Brain microvascular endothelial cell (primary cell): ENCODE measurements around the gene BAZ1A.

Source experiments
- DNase-seq: peaks from one replicate; pipeline ENCODE4 v3.0.0-alpha.2; 2020
- H3K27ac ChIP-seq: fragments of 250-450 bp; sonication (Bioruptor Pico); 2 replicates; pipeline ENCODE4 v1.5.1; 2020; ENCODE audit warnings: mild to moderate bottlenecking, moderate library complexity
- H3K27me3 ChIP-seq: fragments of 250-450 bp; sonication (Bioruptor Pico); replicated peaks from 2 replicates; pipeline ENCODE4 v1.5.1; 2020; ENCODE audit warnings: mild to moderate bottlenecking
- H3K36me3 ChIP-seq: fragments of 250-450 bp; sonication (Bioruptor Pico); replicated peaks from 2 replicates; pipeline ENCODE4 v1.5.1; 2020; ENCODE audit warnings: mild to moderate bottlenecking
- H3K4me3 ChIP-seq: 2 replicates; pipeline ENCODE4 v1.5.1; 2011; ENCODE audit warnings: low read depth, mild to moderate bottlenecking, control low read depth, low read length, moderate library complexity
- CTCF ChIP-seq: IDR thresholded peaks from 2 replicates; pipeline ENCODE4 v1.5.1; 2011; ENCODE audit warnings: low read depth, mild to moderate bottlenecking, moderate library complexity, low read length, control low read depth, inconsistent platforms; ENCODE audit errors: missing control alignments
- in situ Hi-C: cut with HindIII; loops from 2 replicates; pipeline ENCODE4 v1.10.0; 2017; ENCODE audit warnings: low sequenced_read_pairs, low pct_ligation_motif_present

Gene BAZ1A

DNA sequence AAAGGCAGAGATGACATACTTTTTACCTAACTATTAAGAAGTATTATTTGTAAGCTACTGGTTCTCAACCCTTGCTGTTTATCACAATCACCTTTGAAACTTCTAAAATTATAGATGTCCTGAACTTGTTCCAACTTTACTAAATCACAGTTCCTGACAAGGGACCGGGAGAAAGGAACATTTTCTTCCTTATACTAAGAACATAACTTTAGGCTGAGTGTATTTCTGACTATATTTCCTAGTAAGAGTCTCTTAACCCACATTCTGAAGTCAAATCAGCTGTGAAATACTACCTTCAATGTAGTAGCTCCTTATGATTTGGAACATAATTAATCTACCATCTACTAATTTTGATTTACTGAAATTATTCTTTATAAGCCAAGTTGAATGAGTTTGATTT lies 80.2 kb downstream of the BAZ1A start:
- Histone ChIP-seq H3K27ac (no peak overlapping the region), H3K27me3 (no peaks in the 10 kb centered on the region), H3K36me3 (peaks cover 27% of the 10 kb centered on the region), H3K4me3 (no peak overlapping the region)
- no peak for DNase-seq
- in situ Hi-C loops = no loop called here
- no peak for TF ChIP-seq CTCF

DNA sequence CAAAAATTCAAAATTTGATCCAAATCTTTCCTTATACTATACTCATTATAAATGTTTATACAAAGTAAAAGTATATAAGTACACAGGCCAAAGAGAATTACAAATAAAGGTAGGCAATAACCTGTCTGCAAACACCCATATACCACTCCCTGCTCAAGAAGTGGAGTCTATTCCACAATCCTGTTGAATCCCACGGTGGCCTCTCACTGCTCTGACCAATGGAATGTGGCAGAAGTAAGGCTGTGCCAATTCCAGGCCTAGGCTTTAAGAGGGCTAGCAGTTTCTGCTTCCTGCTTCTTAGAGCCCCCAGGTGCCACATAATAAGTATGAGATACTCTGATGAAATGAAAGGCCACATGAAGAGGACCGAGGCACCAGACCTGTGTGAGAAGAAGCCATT lies 80.9 kb downstream of the BAZ1A start:
- TF ChIP-seq CTCF = no peak
- in situ Hi-C loops = no loop called here
- Histone ChIP-seq H3K27me3 (no peaks in the 10 kb centered on the region), H3K36me3 (peaks cover 22% of the 10 kb centered on the region), H3K4me3 (no peak overlapping the region), H3K27ac (no peak overlapping the region)
- no peak for DNase-seq

GRCh38 chr14:34792598-34792997 lies 82.6 kb downstream of the BAZ1A start:
- in situ Hi-C loops = no loop called here
- Histone ChIP-seq H3K4me3 (no peak overlapping the region), H3K36me3 (peaks cover 9% of the 10 kb centered on the region), H3K27me3 (no peaks in the 10 kb centered on the region), H3K27ac (no peak overlapping the region)
- TF ChIP-seq CTCF = no peak
- no peak for DNase-seq

DNA sequence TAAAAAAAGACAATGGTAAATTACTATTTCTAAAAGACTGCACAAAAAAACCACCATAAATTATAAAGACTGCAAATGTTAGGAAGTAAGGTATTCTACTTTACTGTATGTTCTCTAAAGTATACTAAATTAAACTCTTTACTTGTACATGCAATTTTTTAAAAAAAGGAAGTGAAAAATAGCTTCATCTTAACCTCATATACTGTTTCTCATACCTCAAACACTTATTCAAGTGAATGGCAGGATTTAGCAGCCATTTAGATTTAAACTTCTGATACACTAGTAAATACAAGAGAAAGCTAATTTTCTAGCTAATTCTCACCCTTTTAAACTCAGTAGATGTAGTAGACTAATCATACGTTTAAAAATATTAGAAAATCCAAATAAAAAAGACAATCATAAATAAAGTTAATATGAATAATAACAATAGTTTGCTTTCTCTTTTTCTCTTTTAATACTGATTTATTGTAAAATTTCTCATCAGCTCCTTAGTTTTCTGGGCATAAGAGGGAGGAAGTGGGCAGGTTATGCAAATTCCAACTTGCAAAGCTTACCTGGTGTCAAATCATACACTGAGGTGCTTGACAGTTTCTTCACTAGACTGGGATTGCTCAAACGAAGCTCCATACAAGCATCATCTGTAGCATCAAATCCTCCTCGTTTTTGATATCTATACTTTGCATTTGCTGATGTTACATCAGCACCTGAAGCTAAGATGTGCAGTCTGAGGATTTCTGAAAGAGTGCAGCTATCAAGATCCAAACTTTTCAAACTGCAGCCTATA lies 89.7 kb downstream of the BAZ1A start:
- TF ChIP-seq CTCF = no peak
- in situ Hi-C loops = no loop called here
- H3K27ac ChIP-seq = no peak overlapping the region
- peaks cover 11% of the 10 kb centered on the region for H3K36me3 ChIP-seq
- H3K27me3 ChIP-seq = no peaks in the 10 kb centered on the region
- DNase-seq = no peak
- H3K4me3 ChIP-seq = no peak overlapping the region

GRCh38 chr14:34782031-34782430 lies 93.1 kb downstream of the BAZ1A start:
- in situ Hi-C loops = no loop called here
- TF ChIP-seq CTCF = no peak
- H3K27me3 ChIP-seq = no peaks in the 10 kb centered on the region
- H3K36me3 ChIP-seq = peaks cover 9% of the 10 kb centered on the region
- H3K4me3 ChIP-seq = no peak overlapping the region
- H3K27ac ChIP-seq = peak overlapping the region; percentile 81
- DNase-seq = no peak

- peak; percentile 90 for DNase-seq
- peaks cover 11% of the 10 kb centered on the region for H3K36me3 ChIP-seq
- no peak overlapping the region for H3K4me3 ChIP-seq
- no peak for TF ChIP-seq CTCF
- in situ Hi-C loops = no loop called here
- H3K27ac ChIP-seq = peak overlapping the region; percentile 81
- no peaks in the 10 kb centered on the region for H3K27me3 ChIP-seq
Observed at GRCh38 chr14:34781242-34781641, 93.9 kb downstream of the BAZ1A start.
